HG02884 (cell line): ENCODE measurements around the gene RRAS2.

ENCODE experiments used
- ATAC-seq: cut with Tn5 transposase; IDR thresholded peaks from one replicate; pipeline ENCODE4 v1.9.1; 2021; ENCODE audit warnings: mild to moderate bottlenecking, moderate library complexity; ENCODE audit not compliant: unreplicated experiment

RRAS2 gene

DNA sequence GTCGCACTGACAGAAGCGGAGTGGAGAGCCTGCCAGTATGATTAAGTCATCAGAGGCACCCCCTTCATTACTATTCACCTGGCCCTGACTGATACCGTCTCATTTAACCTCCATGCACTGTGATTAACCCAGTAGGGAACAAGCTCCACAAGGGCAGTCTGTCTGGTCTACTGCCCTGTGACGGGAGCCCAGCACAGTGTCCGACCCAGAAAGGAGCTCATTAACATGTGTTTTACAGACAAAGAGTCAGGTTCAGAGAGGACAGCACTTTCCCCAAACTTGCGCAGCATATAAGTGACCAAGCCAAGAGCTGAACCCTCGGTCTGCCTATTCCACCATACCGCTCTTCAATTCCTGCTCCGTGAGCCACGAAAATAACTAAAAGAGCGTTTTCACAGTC is 129.5 kb downstream of the RRAS2 start:
- ATAC-seq: no peak

DNA sequence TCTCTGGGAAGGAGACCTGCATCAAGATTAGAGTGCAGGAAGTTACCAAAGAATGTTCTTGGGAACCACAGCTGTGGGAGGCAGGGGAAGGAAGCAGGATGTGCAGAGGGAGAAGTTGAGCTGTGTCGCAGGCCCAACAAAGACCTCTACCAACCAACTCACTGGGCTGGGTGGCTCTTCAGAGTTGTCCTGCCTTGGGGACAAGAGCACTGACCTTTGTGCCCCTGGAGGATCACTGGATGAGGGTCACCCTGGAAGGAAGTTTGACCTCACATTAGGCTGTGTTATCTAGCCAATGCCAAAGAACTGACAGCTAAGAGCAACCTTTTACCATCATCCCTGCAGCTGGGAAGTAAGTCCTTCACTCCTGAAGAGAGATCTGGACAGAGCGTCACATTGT is 130.6 kb downstream of the RRAS2 start:
- no peak for ATAC-seq
